ENCODE data around the gene ARHGAP32.
A peak's percentile ranks its signal among the peaks of the same experiment; 100 is the strongest.

ARHGAP32 gene

DNA sequence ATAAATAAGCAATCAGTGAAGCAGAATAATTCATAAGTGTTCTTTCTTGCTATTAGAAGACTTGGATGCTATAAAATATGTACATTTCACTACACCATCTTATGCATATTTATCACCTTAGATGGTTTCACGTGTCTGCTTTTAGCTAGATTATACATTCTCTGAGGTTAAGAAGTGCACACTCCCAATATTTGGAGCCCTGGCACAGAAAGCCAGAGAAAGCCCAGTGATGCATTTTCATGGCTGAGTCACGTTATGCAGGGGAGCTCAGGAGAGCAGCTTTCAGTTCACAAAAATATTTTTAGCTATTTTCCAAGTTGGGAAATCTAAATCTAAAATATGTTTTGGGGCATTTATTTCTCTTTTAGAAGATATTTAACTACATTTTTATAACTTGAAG, 244.4 kb downstream of the ARHGAP32 start:
- DNase-seq: no peak

GRCh38 chr11:128946648-128947047, 245.5 kb downstream of the ARHGAP32 start:
- peak; percentile 34 for DNase-seq

- DNase-seq: no peak
These were observed 248.6 kb downstream of the ARHGAP32 start for GRCh38 chr11:128943428-128943976.

- DNase-seq: no peak
These were observed 249.2 kb downstream of the ARHGAP32 start, which contains the start of gene TP53AIP1 for GRCh38 chr11:128942817-128943427. TSS of gene TP53AIP1 (minus strand) at chr11:128942871. CDS start at chr11:128937818, 5,053 bp downstream.

DNA sequence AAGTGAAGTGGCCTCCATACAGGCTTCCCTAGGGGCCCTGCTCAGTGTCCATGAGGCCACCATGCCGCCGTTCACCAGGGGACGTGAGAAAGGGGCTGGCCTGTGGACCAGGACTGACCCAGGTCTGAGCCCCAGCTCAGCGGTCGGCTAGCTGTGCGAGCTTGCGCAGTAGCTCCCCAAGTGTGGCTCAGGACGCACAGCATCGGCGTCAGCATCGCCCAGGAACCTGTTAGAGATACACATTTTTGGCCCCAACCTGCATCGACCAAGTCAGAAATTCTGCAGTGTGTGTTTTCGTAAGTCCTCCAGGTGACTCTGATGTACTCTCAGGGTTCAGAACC, 249.9 kb downstream of the ARHGAP32 start:
- DNase-seq: no peak

DNA sequence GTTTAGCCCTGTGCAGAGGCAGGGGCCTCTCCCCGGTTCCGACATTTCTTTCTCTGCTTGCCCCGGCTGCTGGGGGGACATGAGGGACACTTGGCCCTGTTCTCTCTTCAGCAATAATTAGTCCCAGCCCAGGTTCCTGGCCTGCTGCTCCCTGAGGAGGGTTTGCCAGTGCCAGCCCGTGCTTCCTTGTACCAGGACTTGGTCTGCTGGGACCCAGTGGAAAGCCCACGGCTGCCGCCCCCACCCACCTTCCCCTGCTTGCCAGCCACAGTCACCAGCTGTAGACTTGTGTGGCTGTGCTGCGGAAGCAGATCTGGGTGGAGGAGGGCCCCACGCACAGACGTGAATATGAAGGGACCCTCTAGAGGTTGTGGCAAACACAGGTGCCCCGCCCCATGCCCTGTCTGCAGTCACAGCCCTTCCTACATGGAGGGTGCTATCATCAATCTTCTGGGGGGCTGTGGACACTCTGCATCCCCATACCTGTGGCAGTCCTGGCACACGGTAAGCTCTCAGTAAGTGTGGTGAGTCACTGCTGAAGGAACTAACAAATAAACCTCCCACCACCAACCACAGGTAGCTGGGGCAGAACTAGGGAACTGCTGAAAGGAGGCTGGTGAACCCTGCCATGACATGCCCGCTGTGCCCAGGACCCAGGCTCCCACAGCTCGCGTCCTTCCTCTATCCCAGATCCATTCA, 250.4 kb downstream of the ARHGAP32 start:
- DNase-seq: no peak

- DNase-seq: no peak
These were observed 251.0 kb downstream of the ARHGAP32 start for GRCh38 chr11:128941110-128941509.

DNA sequence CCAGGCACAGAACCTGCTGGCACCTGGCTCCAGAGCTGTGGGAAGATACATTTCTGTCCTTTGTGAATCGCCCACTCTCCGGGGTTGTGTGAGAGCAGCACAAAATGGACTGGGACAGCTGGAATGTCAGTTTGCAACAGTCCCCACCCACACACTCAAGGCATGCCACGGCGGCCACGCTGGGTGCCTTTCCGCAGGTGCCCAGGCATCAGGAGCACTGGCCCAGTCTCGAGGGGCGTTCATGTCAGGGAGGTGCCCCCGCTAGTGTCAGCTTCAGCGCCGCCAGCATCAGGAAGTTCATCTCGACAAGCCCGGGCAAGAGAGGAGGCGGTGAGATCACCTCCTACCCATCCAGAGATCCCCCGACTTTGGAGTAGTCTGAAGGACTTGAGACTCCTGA, 251.5 kb downstream of the ARHGAP32 start:
- DNase-seq: no peak

DNA sequence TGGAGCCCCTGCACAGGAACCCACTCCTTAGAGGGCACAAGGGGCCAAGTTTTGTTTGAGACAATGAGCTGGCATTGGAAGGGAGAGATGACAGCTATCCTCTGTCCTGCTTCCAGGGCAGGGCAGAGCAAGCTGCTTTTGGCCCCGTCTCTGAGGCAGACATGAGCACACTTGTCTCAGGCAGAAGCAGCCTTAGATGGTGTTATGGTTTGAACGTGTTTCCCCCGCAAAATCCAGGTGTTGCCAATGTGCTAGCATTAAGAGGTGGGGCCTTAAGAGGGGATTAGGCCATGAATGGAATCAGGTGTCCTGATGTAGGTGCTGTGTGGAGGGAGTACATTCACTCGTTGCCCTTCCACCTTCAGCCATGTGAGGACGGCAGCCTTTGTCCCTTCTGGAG, 252.0 kb downstream of the ARHGAP32 start:
- no peak for DNase-seq

- peak; percentile 68 for DNase-seq
These were observed 252.5 kb downstream of the ARHGAP32 start for GRCh38 chr11:128939591-128939990.

DNA sequence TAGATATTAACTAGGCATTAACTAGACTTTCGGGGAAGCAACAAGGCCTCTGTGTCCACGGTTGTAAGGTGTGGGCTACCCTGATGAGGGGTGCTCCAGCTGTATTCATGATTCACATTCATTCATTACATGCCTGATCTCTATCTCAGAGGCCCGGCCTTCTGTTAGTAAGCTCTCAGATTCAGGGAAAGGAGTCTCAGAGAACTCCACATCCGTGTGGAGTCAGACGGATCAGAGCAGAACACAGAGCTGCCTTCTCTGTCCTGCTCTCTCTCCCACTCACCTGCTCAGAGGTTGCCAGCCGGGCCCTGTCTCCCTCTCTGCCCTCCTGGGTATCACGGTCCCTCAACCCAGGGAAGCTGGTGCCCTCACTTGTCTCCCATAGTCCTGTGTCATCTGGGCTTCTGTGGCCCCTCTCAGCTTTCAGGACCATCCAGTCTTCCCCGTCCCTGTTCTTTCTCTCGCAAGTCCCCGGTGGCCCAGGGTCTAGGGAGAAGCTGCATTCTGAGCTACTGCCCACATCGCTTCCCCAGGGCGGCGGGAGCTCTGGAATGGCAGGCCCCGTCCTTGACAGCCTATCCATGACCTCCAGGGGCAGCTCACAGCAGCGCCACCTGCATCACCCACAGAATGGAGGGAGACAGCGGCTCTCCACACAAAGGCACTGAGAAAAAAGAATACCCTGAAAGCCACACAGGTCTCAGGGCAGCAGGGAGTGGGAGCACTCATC, 253.8 kb downstream of the ARHGAP32 start:
- DNase-seq: no peak

GRCh38 chr11:128937480-128937879, 254.6 kb downstream of the ARHGAP32 start:
- DNase-seq: no peak

DNA sequence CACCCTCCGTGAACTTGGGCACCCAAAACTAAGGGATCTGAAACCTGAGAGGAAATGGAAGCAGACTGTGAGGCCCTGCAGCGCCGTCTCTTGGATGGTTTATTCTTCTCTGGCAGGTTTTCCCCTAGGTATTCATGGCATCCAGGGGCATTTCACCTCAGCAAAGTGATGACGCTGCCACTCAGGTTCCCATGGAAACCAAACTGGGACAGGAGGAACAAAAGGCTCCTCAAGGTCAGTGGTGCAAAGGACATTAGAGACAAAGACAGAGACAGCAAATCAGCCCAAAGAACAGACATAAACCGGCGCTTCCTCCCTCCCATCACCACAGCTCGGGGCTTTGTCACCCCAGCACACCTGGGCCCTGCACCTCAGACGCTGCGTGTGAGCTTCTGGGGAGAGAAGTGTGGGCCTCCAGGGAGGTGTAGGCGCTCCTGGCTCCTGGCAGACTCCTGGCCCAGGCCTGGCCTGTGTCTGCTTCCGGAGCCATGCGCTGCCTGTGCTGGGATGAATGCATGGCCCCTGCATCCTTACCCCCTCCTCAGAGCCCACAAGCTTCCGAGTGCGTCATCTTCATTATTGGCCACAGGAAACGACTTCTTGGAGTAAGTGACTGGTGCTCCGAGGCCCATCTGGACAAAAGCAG, 255.4 kb downstream of the ARHGAP32 start:
- peak; percentile 94 for DNase-seq

GRCh38 chr11:128934926-128935325, 257.2 kb downstream of the ARHGAP32 start:
- no peak for DNase-seq

- no peak for DNase-seq
These were observed 257.8 kb downstream of the ARHGAP32 start for GRCh38 chr11:128934351-128934750.

DNA sequence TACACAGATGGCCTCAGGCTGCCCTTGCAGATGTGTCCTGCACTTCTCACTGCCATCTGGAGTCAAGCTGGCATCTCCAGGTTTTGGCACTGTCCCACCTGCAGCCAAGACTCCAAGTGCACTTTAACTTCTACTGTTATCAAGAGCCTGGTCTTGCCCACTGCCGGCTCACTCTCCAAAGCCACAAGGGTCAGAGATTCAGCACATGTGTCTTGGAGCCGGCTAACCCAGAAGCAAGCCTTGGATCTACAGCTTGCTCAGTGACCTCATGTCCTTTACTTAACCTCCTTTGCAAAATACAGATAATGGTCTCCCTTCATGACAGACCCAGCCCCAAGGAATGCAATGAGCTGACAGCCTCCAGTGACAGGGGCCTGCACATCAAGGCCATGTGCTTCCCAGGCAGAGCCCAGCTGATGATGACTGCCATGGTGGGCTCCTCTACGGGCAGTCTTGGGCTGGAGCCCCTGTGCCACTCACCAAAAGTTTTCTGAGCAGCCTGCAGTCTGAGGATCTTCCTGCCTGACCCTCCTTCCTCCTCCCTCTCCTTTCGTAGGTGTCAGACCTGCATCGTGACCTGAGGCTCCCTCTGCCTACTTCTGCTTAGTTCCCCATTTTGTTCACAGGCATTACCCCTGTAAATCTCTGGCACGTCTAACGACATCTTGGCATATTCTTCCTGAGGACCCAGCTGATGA, 258.5 kb downstream of the ARHGAP32 start:
- DNase-seq: no peak

DNA sequence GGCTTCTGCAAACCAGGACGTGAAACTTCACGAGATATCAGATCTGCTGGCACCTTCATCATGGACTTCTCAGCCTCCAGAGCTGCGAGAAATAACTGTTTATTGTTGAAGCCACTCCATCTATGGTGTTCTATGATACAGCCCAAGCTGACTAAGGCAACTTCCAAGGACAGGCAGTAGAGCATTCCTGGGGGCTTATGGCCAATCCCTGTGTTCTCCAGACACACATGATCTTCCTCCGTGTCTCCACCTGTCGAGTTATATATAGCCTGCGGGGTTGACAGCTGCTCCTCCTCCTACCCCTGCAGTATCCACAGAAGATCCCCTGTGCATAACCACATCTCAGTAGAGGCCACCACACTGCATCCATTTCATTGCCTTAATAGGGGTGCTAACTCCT, 260.5 kb downstream of the ARHGAP32 start:
- no peak for DNase-seq

DNA sequence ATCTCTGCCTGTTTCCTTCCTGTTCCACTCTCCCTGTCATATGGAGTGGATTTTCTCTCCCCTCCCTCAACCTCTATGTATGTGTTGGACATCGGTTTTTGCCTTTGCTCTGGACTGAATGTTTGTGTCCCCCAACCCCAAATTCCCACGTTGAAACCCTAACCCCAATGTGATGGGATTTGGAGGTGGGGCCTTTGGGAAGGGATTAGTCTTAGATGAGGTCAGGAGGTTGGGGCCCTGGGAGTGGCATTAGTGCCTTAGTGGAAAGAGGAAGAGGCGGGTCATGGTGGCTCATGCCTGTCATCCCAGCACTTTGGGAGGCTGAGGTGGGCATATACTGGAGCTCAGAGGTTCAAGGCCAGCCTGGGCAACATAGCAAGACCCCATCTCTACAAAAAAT, 261.1 kb downstream of the ARHGAP32 start:
- DNase-seq: no peak

DNA sequence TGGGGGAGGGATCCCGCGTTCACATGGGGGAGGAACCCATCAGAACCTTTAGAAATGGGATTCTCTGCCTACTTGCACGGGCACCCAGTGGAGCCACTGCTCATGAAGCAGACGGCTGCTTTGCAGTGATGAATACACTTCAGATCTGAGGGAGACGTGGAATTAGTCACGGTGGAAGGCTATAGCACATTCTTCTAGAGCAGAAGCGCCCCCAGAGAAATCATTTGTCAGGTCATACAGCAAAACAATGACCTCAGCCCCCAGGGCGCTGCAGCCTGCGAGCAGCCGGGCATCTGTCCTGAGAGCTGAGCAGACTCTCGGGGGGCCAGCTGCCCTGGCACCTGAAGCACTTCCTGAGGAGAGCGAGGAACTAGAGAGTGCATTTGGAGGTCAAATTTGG, 262.1 kb downstream of the ARHGAP32 start:
- peak; percentile 20 for DNase-seq

DNA sequence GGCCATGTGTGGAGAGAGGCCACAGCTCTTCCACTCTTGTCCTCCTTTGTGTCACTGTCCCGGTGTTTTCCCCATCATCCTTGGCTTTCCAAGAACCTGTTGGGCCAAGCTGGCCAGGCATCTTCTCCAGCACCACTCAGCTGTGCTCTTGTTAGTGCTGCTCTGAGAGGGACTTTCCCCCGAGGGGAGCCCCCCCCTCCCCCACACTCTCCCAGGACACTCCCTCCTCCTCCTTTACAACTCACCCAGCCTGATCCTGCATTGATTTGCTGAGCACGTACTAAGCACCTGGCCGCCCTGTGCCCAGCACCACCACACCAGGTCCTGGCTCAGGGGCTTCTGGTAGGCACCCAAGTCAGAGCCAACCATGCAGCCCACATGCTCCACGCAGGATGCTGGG, 262.7 kb downstream of the ARHGAP32 start:
- no peak for DNase-seq

GRCh38 chr11:128928400-128928799, 263.7 kb downstream of the ARHGAP32 start:
- no peak for DNase-seq

DNA sequence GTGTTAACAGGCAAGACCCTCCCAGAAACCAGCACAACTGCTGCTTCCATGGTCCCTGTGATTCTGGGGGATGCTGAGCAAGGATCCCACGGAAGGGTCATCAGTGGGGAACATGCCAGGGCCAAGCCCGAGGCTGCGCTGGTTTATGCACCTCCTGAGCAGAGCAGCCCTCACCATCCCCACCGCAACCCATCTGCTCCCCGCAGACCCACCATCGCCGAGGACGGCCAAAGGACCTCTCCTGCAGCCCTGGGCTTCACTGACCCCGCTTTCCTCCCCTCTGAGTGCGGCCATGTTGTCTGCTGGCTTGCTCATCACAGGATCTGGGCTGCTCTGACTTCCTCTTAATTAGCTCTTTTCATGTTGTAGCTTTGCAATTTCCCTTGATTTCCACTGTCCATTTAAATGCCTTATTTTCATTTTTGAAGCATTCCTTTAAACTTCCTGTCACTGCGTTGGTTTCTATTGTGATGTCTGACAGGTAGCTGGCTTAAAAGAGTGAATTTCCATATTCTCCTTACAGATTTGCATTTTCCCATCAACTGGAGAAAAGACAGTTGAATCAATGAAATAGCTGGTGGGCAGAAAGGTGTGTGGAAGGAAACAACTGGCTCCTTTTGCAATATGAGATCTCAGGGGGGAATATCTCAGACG, 264.3 kb downstream of the ARHGAP32 start:
- no peak for DNase-seq
